Measurements from ENCODE around the gene RAB6A.
A peak's percentile ranks its signal among the peaks of the same experiment; 100 is the strongest.
"Not testable (repeated sequence)": the region's sequence is repeated elsewhere in the genome, so short reads cannot be mapped to it uniquely, and the experiment has no call there.

Gene RAB6A

DNA sequence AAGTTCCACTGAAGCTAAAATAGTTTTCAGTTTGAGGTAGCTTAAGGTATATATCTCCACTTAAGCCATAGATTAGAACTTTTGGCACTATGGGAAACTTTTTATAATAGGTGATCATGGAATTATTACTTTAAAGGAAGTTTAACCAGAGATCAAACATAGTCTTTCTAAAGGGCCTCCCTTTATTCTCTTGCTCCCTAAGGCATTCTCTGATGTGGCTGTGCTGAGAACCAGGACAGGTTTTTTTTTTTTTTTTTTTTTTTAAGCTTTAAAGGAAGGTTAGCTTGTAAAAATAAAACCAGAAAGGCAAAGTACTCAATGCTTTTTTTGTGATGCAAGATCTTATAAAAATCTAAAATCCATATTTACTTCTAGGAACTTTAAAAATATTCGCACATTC lies 23.9 kb upstream of the RAB6A start:
- no peak for TF ChIP-seq CTCF (IDR thresholded peaks at IDR 0.05; ENCODE audit: low read depth, low read length)
- no peak for DNase-seq (ENCODE audit: low read depth, low spot score)
- in situ Hi-C loops (cut with HindIII; ENCODE audit: low sequenced_read_pairs), result no loop called here
- H3K4me3 ChIP-seq (ENCODE audit: low read depth, low read length), result no peak overlapping the region

DNA sequence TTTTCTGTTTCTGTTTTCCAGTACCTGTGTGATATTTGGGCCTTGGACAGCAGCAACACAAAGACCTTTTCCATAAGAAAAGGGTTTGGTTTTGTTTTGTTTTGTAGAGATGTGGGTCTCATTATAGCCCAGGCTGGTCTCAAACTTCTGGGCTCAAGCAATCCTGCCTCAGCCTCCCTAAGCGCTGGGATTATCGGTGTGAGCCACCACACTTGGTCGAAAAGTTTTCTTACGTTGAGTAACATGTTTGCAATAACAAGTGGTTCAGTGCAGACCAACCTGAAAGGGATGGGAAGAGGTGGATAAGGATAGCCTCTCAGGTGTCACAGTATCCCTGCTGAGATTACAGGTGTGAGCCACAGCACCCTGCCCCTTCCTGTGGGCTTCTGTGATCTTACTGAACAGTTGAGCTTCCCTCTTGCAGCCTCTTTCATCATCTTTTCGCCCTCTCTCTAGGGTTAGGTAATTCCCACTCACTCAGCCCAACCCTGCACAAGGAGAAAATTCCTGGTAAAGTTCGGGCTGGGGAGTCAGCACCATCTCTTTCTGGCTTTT lies 23.3 kb upstream of the RAB6A start:
- no peak overlapping the region for H3K4me3 ChIP-seq (ENCODE audit: low read depth, low read length)
- no peak for DNase-seq (ENCODE audit: low read depth, low spot score)
- TF ChIP-seq CTCF (IDR thresholded peaks at IDR 0.05; ENCODE audit: low read depth, low read length), result no peak
- in situ Hi-C loops (cut with HindIII; ENCODE audit: low sequenced_read_pairs), result no loop called here

DNA sequence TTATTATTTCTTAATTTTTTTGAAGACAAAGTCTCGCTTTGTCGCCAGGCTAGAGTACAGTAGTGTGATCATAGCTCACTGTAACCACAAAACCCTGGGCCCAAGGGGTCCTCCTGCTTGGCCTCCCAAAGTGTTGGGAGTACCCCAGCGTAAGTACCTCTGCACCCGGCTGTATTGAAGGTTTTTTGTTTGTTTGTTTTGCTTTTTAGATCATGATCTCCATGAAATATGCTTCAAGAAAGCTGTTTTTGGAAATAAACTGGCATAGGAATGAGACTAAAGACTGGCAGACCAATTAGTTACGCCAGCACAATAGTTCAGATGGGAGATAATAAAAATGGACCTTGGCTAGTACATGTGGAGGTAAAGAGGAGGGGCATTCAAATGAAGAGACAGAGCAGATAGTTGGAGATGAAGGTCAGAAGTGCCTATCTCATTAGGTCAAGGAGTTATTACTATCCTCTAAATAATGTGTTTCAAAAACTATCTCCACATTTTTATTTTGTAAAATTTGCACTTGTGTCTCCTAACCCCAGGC lies 22.7 kb upstream of the RAB6A start:
- TF ChIP-seq CTCF (IDR thresholded peaks at IDR 0.05; ENCODE audit: low read depth, low read length), result no peak
- no peak overlapping the region for H3K4me3 ChIP-seq (ENCODE audit: low read depth, low read length)
- in situ Hi-C loops (cut with HindIII; ENCODE audit: low sequenced_read_pairs), result no loop called here
- no peak for DNase-seq (ENCODE audit: low read depth, low spot score)

DNA sequence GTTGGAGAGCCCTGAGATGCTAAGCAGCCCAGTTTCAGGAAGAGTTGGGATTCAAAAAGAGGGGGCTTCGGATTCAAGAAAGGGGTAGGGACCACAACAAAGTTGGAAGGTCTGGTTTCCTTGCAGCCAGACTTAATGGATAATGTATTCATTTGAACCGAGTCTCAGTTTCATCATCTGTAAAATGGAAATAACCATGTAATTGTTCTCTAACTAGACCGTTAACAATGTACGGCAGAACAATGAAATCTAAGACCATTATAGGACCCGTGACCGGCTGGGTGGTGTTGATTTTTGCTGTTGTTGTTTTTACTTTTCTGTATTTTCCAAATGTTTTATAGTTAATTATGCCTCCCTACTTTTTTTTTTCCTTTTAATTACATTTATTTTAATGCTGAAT lies 20.4 kb upstream of the RAB6A start:
- in situ Hi-C loops (cut with HindIII; ENCODE audit: low sequenced_read_pairs), result no loop called here
- no peak for TF ChIP-seq CTCF (IDR thresholded peaks at IDR 0.05; ENCODE audit: low read depth, low read length)
- H3K4me3 ChIP-seq (ENCODE audit: low read depth, low read length), result no peak overlapping the region
- DNase-seq (ENCODE audit: low read depth, low spot score), result no peak

DNA sequence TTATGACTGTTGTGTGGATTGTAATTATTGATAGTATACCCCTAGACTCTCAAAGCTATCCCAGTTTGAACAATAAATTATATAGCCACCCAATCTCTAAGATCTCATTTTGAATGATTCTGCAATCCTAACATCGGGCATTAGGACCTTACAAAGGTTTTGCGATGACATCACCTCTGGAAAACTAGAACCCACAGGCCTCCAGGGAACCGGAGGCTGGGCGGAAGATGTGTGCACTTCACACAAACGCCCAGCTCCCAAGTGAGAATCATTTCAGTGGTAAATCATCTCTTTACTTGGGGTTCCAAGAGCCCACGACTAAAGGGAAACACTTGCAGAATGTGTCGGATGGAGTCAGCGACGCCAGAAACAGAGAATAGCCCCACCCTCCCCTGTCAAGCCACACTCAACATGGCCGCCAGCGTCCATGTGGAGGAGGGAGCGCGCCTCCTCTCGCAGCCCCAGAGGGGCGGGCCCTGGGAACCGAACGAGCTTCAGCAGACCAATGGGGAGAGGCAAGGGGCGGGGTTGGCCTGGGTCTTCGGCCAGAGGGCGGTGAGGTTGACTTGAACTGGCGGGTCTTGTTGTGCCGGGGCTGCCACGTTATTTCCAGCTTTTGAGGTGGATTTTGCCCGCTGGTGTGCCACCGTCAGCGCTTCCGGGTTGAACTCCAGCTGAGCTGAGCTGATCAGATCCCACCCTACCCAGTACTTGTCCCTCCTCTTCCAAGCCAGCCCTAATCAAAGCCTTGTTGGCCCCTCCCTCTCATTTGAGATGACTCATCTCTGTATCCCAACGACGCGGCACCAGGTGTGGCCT lies 18.4 kb upstream of the RAB6A start:
- in situ Hi-C loops (cut with HindIII; ENCODE audit: low sequenced_read_pairs), result no loop called here
- peak; percentile 99 for DNase-seq (ENCODE audit: low read depth, low spot score)
- TF ChIP-seq CTCF (IDR thresholded peaks at IDR 0.05; ENCODE audit: low read depth, low read length), result no peak
- H3K4me3 ChIP-seq (ENCODE audit: low read depth, low read length), result peak overlapping the region; percentile 59

DNA sequence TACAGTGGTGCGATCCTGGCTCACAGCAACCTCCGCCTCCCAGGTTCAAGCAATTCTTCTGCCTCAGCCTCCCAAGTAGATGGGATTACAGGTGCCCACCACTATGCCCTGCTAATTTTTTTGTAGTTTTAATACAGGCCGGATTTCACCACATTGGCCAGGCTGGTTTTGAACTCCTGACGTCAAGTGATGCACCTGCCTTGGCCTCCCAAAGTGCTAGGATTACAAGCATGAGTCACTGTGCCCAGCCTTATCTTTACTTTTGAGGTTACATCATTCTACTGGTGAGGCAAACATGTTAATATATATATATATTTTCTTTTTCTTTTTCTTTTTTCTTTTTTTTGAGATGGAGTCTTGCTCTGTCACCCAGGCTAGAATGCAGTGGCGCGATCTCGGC lies 9.9 kb upstream of the RAB6A start:
- H3K4me3 ChIP-seq (ENCODE audit: low read depth, low read length); DNase-seq (ENCODE audit: low read depth, low spot score); in situ Hi-C loops (cut with HindIII; ENCODE audit: low sequenced_read_pairs): not testable (repeated sequence)

GRCh38 chr11:73766763-73767162 lies 5.9 kb upstream of the RAB6A start:
- no peak for TF ChIP-seq CTCF (IDR thresholded peaks at IDR 0.05; ENCODE audit: low read depth, low read length)
- in situ Hi-C loops (cut with HindIII; ENCODE audit: low sequenced_read_pairs), result no loop called here
- DNase-seq (ENCODE audit: low read depth, low spot score), result no peak

More at GRCh38 chr11:73766763-73767162, 5.9 kb upstream of the RAB6A start:
- no peak overlapping the region for H3K4me3 ChIP-seq (ENCODE audit: low read depth, low read length)

Data from astrocyte of the spinal cord (primary cell).